Psoas muscle (tissue), 8 donors: ENCODE results near the gene CPAMD8. TPM values are rescaled to one million over a fixed set of nuclear protein-coding genes. Genes with fewer than 3 reads are reported as not detected.

Experiments used
- ATAC-seq, 4 donors: fragments of 200-7000 bp; cut with Tn5 transposase; one replicate each; pipeline ENCODE4 v1.9.1; 2020; ENCODE audit warnings: moderate library complexity in 3 of 4, mild to moderate bottlenecking in 2 of 4
- DNase-seq, 2 donors: peaks; one replicate each; pipeline ENCODE4 v3.0.0-alpha.2; 2020
- H3K27ac ChIP-seq: fragments of 200-600 bp; one replicate; pipeline ENCODE4 v1.8.0; 2022
- H3K27me3 ChIP-seq, 3 donors: fragments of 200-600 bp in 1 of 3; one replicate each; pipeline versions ENCODE4 v1.6.1 to v1.8.0; 2013 to 2022; ENCODE audit warnings: low read length in 2 of 3, mild to moderate bottlenecking in 2 of 3, moderate library complexity in 1 of 3; ENCODE audit not compliant: insufficient read depth in 3 of 3
- H3K36me3 ChIP-seq, 2 donors: fragments of 200-600 bp in 1 of 2; one replicate each; pipeline versions ENCODE4 v1.6.1 to v1.8.0; 2013 to 2022; ENCODE audit warnings: low read depth in 1 of 2, mild to moderate bottlenecking in 1 of 2, moderate library complexity in 1 of 2; ENCODE audit not compliant: insufficient read depth in 1 of 2
- H3K4me1 ChIP-seq: fragments of 200-600 bp; one replicate; pipeline ENCODE4 v1.8.0; 2022
- H3K4me3 ChIP-seq: fragments of 200-600 bp; one replicate; pipeline ENCODE4 v1.8.0; 2022; ENCODE audit warnings: mild to moderate bottlenecking
- H3K9me3 ChIP-seq: fragments of 200-600 bp; one replicate; pipeline ENCODE4 v1.8.0; 2022
- CTCF ChIP-seq: fragments of 200-600 bp; IDR thresholded peaks from one replicate; pipeline ENCODE4 v1.8.0; 2022; ENCODE audit warnings: antibody characterized with exemption
- WGBS, 3 donors: extraction: QIAGEN DNeasy Blood & Tissue Kit; methylation state at CpG; one replicate each; pipeline versions ENCODE4 v1.1.6 to v1.1.7; 2013; 5-methylcytosine and 5-hydroxymethylcytosine counted together
- intact Hi-C, 2 donors: fragments of 100-400 bp; cut with DNase I; formaldehyde crosslinking; loops; one replicate each; pipeline versions ENCODE4 v1.11.0 to v1.14.2; 2022
- polyA plus RNA-seq, 3 donors: library from polyadenylated mRNA; stranded (reverse); fragments of 200-250 nt; gene quantifications; one replicate each; pipeline ENCODE4 v1.2.3, GENCODE V29; 2013
- total RNA-seq, 4 donors: library from RNA; stranded (reverse); fragmentation: NEBNext Ultra II Directional in 2 of 4; extraction: Animal tissue kit (Norgen Biotek cat#: 25700) in 2 of 4; gene quantifications; one replicate each; pipeline versions ENCODE4 v1.2.1 to v1.2.4, GENCODE V29; 2021 to 2023
- donor health status: healthy with polysubstance abuse.
- donor health status: DM: no; HTN: no; CAD: no; lungs with moderate emphysema.
- donor health status: Bipolar disorder and iron deficiency.
- donor health status: healthy.
- donor health status: DM: yes; HTN: yes; CAD: no.
- donor health status: DM: no; HTN: no; CAD: no.
- donor health status: DM: no; HTN: no; CAD: no.
- donor health status: DM: yes; HTN: yes; CAD: no.

CPAMD8 gene
- total and polyA plus RNA-seq, 7 donors, result 3.2 to 9.9 (median 8.2) TPM

DNA sequence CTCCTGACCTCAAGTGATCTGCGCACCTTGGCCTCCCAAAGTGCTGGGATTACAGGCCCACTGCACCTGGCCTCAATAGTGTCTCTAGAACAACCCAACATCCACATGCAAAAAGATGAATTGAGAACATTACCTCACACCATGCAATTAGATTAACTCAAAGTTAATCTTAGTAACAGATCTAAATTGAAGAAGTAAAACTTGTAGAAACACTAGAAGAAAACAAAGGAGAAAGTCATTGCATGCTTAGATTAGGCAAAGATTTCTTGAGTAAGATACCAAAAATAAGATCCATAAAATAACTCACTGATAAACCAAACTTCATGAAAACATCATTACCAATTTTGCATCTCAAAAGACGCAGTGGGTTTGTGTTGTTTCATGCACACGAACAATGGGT is 2.8 kb downstream of the CPAMD8 start:
- no peak for ATAC-seq

DNA sequence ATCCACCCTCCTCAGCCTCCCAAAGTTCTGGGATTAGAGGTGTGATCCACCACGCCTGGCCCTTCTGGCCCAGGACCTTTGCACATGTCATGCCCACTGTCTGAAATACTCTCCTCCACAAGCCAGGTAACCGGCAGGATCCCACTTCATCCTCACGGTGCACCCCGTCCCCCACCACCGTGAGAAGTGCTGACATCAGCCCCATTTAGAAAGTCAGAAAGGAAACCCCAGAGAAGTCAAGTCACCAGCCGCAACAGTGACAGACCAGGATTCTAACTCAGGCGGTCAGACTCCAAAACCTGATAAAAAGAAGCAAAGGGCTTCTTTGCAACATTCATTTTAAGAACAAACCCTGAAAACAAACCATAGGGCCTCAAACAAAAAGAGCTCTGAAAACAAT is 3.9 kb downstream of the CPAMD8 start:
- ATAC-seq (no peak), DNase-seq (no peak)
- no peaks in the 10 kb centered on the region for H3K36me3 ChIP-seq
- peaks cover 12% of the 10 kb centered on the region for H3K9me3 ChIP-seq
- H3K4me1 ChIP-seq, result no peaks in the 10 kb centered on the region
- no peak overlapping the region for H3K4me3 ChIP-seq
- WGBS, 3 donors, result 82 to 91% (median 88%) methylated on average over 7 of the region's 7 CpGs
- intact Hi-C loops, result no loop called here
- H3K27ac ChIP-seq, result no peak overlapping the region
- peaks cover 0 to 41% (median 15%) of the 10 kb centered on the region in 3 donors for H3K27me3 ChIP-seq
- no peak for TF ChIP-seq CTCF

More for the DNA sequence above, 2.8 kb downstream of the CPAMD8 start:
- WGBS, 3 donors, result 77 to 98% (median 96%) methylated on average over 3 of the region's 3 CpGs
- Histone ChIP-seq H3K4me3 (no peak overlapping the region), H3K27me3 (peaks cover 0 to 51% (median 25%) of the 10 kb centered on the region in 3 donors), H3K27ac (no peak overlapping the region), H3K36me3 (no peaks in the 10 kb centered on the region), H3K9me3 (peaks cover 12% of the 10 kb centered on the region), H3K4me1 (no peaks in the 10 kb centered on the region)
- intact Hi-C loops, result no loop called here
- TF ChIP-seq CTCF, result no peak
- no peak for DNase-seq

GRCh38 chr19:17021793-17022590 is 4.6 kb downstream of the CPAMD8 start:
- H3K27ac ChIP-seq, result no peak overlapping the region
- no peaks in the 10 kb centered on the region for H3K36me3 ChIP-seq
- no peak overlapping the region for H3K4me3 ChIP-seq
- no peak for DNase-seq
- H3K9me3 ChIP-seq, result peaks cover 12% of the 10 kb centered on the region
- no peak for ATAC-seq
- no peaks in the 10 kb centered on the region for H3K4me1 ChIP-seq
- 72 to 81% (median 73%) methylated on average over 12 of the region's 12 CpGs for WGBS, 3 donors
- intact Hi-C loops, result no loop called here
- H3K27me3 ChIP-seq, result peaks cover 0 to 34% (median 10%) of the 10 kb centered on the region in 3 donors
- TF ChIP-seq CTCF, result no peak

DNA sequence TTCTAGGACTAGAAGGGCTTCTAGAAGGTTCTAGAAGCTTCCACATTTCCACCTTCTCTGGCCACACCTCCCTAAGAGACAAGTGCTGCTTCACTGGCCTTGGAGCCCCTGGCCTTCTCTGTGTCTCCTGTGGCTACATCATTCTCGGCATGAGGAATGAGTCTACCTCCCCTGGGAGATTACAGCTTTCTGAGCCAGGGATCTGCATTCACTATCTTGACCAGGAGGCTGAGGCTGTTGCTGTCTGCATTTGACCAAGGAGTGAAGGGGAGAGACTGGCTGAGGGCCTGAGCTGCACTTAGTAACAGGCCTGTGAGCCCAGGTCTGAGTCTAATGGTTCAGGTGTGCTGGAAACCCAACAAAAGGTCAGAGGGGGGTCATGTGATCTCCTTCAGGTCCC is 5.3 kb downstream of the CPAMD8 start:
- H3K4me3 ChIP-seq, result no peak overlapping the region
- peaks cover 12% of the 10 kb centered on the region for H3K9me3 ChIP-seq
- H3K27me3 ChIP-seq, result peaks cover 0 to 33% (median 10%) of the 10 kb centered on the region in 3 donors
- DNase-seq (no peak), ATAC-seq (no peak)
- no peak overlapping the region for H3K27ac ChIP-seq
- no peak for TF ChIP-seq CTCF
- intact Hi-C loops, result no loop called here
- no peaks in the 10 kb centered on the region for H3K36me3 ChIP-seq
- 64 to 67% (median 67%) methylated on average over 1 of the region's 1 CpG for WGBS, 3 donors
- H3K4me1 ChIP-seq, result no peaks in the 10 kb centered on the region
